Neural progenitor cell (in vitro differentiated cells): ENCODE data around the gene GINS1.

ENCODE experiments used
- EZH2 ChIP-seq: fragments of 200-600 bp; sonication (generic); IDR thresholded peaks from 2 replicates; pipeline ENCODE4 v1.6.1; 2017; ENCODE audit warnings: antibody characterized with exemption, mild to moderate bottlenecking, moderate library complexity
- EZH2phosphoT487 ChIP-seq: fragments of 200-600 bp; sonication (generic); IDR thresholded peaks from 2 replicates; pipeline ENCODE4 v1.6.1; 2017; ENCODE audit warnings: antibody characterized with exemption
- TF ChIP-seq, protein P1 (sequence below): fragments of 200-600 bp; sonication (generic); IDR thresholded peaks from 2 replicates; pipeline ENCODE4 v1.5.1; 2017; ENCODE audit warnings: antibody characterized with exemption, mild to moderate bottlenecking

DNA sequence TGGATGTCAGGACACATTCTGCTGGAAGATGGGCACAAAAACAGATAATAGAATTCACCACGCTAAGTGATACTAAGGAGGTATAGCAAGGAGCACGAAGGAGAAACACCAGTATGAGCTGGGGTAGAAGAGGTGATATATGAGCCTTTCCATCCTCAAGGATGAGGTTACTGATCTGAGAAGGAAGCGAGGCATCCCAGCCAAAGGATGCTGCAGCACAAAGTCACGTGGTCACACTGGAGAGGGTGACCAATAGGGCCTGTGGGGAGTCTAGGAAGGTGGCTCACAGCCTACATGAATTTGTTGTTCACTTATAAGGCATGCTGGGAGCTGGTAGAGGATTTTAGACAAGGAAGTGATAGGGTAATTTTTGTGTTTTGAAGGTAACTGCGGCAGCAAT is 1.4 kb downstream of the GINS1 start:
- TF ChIP-seq, protein P1, sequence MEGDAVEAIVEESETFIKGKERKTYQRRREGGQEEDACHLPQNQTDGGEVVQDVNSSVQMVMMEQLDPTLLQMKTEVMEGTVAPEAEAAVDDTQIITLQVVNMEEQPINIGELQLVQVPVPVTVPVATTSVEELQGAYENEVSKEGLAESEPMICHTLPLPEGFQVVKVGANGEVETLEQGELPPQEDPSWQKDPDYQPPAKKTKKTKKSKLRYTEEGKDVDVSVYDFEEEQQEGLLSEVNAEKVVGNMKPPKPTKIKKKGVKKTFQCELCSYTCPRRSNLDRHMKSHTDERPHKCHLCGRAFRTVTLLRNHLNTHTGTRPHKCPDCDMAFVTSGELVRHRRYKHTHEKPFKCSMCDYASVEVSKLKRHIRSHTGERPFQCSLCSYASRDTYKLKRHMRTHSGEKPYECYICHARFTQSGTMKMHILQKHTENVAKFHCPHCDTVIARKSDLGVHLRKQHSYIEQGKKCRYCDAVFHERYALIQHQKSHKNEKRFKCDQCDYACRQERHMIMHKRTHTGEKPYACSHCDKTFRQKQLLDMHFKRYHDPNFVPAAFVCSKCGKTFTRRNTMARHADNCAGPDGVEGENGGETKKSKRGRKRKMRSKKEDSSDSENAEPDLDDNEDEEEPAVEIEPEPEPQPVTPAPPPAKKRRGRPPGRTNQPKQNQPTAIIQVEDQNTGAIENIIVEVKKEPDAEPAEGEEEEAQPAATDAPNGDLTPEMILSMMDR = no peak
- TF ChIP-seq EZH2phosphoT487 = no peak
- TF ChIP-seq EZH2 = no peak
